Stimulated activated CD8-positive, alpha-beta memory T cell treated with anti-CD3 and anti-CD28 coated beads, Interleukin-4, amount 100 ng/mL, for 24 hours (primary cell): ENCODE data around the gene SIPA1.
"Not testable (repeated sequence)": the region's sequence is repeated elsewhere in the genome, so short reads cannot be mapped to it uniquely, and the experiment has no call there.

ENCODE experiments used
- DNase-seq: peaks from one replicate; pipeline ENCODE4 v3.0.0-alpha.2; 2020; ENCODE audit warnings: low read depth

The SIPA1 gene

DNA sequence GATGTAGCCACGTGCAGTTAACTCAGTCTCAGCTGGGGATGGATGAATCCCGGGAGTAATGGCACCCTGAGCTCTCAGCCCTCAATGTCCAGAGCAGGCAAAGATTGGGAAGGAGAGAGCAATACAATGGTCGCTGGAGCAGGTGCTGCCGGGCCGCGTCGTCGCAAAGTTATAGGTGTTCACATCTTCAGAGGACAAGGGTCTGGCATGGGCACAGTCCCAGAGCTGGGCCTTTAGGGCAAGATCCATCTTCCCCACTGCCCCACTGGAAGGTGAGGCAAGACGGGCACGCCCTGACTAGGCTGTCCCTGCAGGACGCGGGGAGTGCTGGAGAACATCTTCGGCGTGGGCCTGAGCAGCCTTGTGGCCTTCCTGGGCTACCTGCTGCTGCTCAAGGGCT lies 14.7 kb upstream of the SIPA1 start:
- DNase-seq, result no peak

DNA sequence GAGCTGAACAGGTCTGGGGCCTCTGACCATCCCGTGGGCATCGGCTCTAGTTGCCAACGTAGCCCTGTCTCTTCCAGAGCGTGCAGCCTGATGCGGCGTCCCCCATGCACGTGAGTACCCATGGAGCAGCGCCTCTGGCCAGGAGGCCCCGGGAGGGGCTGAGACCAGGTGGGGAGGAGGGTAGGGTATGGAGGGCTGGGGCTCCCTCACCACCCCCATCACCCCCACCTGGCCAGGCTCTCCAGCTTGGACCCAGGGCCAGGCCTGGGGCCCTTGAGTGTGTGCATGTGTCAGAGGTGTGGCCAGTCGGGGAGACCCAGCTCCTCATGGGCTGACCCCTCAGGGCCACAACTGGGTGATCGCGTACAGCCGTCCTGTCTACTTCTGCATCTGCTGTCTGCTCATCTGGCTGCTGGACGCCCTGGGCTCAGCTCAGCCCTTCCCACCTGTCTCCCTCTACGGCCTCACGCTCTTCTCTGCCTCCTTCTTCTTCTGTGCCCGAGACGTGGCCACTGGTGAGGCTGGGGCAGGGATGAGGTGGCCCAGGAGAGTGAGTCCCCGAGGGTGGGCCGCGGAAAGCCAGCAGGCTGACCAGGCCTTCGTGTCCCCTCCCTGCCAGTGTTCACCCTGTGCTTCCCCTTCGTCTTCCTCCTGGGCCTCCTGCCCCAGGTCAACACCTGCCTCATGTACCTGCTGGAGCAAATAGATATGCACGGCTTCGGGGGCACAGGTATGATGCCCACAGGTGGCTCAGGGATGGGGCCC lies 13.9 kb upstream of the SIPA1 start:
- no peak for DNase-seq

DNA sequence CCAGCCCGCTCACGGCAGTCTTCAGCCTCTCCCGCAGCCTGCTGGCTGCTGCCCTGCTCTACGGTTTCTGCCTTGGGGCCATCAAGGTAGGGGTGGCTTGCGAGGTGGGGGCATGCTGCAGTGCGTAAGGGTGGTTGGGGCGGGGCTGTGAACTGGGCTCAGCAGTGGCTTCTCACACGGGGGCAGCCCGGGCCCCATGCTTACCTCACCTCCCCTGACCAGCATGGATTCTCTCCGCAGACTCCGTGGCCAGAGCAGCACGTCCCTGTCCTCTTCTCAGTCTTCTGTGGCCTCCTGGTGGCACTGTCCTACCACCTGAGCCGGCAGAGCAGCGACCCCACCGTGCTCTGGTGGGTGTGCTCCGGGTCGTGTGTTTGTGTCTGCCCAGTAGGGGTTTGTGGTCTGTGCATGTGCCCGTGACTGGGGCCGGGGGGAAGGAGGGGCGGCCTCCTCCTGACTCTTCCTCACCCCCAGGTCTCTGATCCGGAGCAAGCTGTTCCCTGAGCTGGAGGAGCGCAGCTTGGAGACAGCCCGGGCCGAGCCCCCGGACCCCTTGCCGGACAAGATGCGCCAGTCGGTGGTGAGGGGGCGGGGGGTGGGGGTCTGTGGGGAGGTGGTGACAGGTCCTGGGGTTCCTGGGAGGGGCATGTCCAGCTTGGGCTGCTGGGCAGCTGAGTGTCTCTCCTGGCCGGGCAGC lies 12.8 kb upstream of the SIPA1 start:
- no peak for DNase-seq

DNA sequence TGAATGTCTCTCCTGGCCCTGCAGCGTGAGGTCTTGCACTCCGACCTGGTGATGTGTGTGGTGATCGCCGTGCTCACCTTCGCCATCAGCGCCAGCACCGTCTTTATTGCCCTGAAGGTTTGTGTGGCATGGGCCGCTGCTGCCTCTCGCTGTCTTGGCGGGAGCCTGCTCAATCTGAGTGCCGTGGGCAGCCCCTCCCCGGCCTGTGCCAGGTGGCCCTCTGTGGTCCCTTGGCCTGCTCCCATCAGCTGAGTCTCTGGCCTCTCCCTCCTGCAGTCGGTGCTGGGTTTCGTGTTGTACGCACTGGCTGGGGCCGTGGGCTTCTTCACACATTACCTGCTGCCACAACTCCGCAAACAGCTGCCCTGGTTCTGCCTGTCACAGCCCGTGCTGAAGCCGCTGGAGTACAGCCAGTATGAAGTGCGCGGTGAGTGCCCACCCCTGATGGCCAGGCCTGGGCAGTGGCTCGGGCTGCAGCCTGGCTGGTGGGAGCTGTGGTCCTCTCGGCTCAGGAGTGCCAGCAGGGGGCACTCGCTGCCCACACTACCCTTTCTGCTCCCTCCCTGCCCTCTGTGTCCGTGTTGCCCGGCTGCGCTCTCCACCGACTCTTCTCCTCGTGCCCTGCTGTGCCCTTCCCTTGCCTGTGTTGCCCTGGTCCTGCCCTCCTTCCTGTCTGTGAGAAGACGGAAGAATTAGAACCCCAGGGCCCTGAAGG lies 12.1 kb upstream of the SIPA1 start:
- no peak for DNase-seq

DNA sequence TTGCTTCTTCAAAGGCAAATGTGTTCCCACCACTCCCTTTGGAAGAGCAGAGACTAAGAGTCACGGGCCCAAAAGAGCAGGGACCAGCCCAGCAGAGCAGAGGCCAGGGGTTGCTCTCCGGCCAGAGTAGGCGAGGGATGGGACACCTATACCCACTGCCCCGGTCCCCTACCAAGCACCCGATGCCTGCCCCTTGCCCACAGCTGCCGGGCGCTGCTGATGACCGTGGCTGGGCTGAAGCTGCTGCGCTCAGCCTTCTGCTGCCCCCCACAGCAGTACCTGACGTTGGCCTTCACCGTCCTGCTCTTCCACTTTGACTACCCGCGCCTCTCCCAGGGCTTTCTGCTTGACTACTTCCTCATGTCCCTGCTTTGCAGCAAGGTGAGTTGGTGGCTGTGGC lies 10.7 kb upstream of the SIPA1 start:
- no peak for DNase-seq

DNA sequence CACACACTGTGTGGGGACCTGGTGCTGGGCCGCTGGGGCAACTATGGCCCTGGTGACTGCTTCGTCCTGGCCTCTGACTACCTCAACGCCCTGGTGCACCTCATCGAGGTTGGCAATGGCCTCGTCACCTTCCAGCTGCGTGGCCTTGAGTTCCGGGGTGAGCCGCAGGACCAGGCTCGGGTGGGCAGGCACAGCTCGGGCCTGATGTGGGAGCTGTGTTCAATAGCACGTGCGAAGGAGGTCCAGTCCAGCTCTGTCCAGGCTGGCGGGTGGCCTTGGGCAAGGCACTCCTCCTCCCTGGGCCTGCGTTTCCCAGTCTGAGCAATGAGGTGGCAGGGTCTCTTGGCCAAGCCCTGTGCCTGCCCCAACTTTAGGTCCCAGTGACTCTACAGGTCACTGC lies 8.3 kb upstream of the SIPA1 start:
- DNase-seq, result no peak

DNA sequence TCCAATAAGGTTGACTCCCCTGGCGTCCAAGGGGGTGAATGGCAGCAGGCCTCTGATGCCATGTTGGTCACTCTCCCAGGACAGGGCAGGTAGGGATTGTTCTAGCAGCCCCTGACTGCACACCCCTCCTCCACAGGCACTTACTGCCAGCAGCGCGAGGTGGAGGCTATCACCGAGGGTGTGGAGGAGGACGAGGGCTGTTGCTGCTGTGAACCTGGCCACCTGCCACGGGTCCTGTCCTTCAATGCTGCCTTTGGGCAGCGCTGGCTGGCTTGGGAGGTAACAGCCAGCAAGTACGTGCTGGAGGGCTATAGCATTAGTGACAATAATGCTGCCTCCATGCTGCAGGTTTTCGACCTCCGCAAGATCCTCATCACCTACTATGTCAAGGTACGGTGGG lies 7.7 kb upstream of the SIPA1 start:
- no peak for DNase-seq

DNA sequence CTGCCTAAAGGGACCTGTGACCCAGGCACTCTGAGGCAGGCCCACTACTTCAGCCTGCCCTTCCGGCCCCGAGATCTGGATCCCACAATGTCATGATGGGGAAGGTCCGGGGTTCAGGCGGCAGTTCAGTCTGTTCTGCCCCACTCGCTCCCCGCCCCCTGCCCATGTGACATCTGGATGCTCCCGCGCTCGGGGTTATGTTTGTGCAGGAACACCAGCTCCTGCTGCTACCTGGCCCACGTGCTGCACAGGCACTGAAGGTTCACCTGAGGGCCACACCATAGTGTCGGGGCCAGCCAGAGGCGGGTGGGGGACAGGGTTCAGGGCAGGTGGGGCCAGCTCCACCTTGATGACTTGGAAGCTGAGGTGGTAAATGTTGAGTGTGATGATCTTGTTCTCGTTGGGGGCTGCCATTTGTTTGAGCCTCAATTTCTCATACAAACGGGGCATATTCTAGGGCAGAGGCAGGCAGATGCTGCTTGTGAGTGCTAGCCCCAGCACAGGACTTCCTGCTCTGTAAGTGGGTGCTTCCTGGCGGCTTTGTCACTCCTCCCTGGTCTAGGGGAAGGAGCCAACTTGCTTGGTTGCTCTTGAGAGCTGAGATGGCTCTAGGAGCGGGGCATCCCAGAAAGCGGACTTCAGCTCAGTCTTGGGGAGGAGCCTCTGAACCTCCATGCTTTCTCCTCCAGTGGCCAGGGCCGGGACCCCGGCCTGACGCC lies 4.4 kb upstream of the SIPA1 start:
- no peak for DNase-seq

DNA sequence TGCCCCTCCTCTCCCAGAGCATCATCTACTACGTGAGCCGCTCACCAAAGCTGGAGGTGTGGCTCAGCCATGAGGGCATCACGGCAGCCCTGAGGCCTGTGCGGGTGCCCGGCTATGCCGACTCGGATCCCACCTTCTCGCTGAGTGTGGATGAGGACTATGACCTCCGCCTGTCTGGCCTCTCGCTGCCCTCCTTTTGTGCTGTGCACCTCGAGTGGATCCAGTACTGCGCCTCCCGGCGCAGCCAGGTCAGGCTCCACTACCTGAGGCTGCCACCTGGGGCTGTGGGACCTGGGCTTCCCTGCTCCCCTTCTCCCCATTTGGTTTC lies 3.8 kb upstream of the SIPA1 start:
- no peak for DNase-seq

DNA sequence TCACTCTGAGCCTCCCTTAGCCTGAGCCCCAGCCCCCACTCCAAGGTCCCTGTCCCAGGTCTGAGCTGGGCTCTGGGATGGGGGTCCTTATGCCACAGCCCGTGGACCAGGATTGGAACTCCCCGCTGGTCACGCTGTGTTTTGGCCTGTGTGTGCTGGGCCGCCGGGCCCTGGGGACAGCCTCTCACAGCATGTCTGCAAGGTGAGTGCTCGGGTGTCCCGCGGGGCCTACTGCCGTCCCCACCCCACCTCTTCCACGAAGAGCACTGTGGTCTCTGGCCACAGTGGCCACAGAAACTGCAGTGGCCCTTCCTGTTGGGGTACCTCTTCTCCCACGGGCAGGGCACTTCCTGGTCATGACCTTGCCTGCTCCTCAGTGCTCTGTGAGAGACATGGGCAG lies 3.5 kb upstream of the SIPA1 start:
- no peak for DNase-seq

DNA sequence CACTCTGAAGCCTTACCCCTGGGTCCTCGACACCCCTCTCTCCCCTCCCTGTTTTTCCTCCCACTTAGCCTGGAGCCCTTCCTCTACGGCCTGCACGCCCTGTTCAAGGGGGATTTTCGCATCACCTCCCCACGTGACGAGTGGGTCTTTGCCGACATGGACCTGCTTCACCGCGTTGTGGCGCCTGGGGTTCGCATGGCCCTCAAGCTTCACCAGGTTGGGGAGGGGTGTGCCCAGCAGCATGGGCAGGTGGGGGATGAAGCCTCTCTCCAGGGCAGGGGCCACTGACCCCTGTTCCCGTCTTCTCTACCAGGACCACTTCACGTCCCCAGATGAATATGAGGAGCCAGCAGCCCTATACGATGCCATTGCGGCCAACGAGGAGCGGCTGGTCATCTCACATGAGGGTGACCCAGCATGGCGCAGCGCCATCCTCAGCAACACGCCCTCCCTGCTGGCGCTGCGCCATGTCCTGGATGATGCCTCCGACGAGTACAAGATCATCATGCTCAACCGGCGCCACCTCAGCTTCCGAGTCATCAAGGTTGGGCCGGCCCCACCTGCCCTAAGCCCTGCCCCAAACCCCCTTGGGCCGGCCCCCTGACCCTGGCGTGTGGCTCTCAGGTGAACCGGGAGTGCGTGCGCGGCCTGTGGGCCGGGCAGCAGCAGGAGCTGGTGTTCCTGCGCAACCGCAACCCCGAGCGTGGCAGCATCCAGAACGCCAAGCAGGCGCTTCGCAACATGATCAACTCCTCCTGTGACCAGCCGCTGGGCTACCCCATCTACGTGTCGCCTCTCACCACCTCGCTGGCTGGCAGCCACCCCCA lies 2.8 kb upstream of the SIPA1 start:
- DNase-seq, result no peak

DNA sequence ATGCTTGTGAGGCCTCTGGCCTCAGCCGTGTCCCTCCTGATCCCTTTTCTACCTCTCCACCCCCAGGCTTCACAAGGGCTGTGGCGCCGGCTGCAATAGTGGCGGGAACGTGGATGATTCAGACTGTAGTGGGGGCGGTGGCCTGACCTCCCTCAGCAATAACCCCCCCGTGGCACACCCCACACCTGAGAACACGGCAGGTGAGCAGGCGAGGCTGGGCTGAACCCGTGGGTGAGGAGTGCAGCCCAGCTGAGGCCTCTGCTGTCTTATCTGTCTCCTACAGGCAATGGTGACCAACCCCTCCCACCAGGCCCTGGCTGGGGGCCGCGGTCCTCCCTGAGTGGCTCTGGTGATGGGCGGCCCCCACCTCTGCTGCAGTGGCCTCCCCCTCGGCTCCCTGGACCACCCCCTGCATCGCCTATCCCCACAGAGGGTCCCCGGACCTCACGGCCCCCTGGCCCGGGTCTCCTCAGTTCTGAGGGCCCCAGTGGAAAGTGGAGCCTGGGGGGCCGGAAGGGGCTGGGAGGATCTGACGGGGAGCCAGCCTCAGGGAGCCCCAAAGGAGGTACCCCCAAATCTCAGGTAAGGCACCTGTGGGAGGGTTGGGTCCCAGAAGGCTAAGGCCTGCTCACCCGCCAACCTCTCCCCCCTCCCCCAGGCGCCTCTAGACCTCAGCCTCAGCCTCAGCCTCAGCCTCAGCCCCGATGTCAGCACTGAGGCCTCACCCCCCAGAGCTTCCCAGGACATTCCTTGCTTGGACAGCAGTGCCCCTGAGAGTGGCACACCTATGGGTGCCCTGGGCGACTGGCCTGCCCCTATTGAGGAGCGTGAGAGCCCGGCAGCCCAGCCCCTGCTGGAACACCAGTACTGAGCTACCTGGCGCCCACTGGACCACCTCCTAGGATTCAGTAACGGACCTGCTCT lies 1.5 kb upstream of the SIPA1 start:
- no peak for DNase-seq

DNA sequence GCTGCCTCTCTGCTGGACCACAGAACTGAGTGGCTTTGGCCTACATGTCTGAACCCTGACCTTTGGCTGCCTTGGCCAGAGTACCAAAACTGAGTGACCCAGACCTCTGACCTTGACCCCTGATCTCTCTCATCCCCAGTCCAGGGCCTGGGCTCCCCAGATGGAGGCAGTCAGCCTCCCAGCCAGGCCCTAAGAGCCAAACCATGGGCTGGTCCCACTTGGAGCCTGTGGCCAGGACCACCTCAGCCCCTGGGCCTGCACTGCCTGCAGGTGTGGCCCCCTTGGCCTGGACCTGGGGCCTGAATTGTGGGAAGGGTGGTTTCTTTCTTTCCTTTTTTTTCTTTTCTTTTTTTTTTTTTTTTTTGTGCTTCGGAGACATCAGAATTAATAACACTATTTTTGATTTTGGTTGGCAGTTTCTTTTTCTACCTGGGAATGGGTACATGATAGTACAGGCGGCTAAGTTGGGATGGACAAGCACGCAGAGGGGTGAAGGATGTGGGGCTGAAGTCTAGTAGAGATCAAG lies 806 bp upstream of the SIPA1 start:
- DNase-seq, result no peak

DNA sequence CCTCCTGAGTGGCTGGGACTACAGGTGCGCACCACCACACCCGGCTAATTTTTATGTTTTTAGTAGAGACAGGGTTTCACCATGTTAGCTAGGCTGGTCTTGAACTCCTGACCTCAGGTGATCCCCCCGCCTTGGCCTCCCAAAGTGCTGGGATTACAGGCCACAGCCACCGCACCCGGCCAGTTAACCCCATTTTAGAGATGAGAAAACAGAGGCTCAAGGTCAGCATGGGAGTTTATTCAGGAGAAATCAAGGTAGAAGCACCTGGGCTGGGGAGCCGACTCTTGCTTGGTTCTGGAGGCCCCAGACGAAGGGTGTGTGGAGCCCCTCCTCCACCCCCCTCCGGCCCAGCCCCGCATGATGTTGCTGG lies 1.3 kb downstream of the SIPA1 start:
- DNase-seq, result not testable (repeated sequence)

DNA sequence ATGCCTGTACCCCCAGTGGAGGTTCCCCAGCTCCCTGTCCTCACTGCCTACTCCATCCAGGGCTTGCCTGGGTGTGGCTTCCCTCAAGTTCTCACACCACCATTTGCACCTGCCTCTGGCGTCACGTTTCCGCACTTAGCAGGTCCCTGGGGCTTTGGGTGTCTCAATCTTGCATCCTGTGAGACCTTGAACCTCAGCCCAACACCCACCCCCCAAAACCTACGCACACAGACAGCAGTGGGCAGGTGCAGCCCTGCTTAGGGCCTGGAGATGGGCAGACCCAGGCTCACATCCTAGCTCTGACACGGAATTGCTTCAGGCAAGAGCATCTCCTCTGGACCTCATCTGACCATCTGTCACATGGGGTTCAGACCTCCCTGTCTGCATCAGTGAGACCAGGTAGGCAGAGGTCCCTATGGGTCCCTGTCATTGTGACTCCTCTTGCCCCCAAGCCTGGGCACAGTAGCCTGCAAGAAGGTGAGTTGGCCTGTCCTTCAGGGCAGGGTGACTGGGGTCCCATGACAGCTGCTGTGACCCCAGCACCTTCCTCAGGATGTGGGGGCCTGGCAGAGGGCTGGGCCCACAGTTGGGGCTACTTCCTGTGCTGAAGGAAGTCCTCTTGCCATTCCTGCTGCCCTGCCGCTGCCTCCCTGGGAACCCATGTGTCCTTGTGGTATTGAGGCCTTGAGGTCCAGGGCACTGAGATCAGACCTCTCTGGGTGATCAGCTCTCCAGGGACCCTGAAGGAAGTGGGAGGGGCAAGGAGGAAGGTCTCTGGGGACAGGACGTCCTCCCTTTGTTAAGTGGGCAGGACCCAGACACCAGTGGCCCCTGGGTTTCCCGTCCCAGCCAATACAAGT lies 2.0 kb downstream of the SIPA1 start:
- DNase-seq, result no peak

DNA sequence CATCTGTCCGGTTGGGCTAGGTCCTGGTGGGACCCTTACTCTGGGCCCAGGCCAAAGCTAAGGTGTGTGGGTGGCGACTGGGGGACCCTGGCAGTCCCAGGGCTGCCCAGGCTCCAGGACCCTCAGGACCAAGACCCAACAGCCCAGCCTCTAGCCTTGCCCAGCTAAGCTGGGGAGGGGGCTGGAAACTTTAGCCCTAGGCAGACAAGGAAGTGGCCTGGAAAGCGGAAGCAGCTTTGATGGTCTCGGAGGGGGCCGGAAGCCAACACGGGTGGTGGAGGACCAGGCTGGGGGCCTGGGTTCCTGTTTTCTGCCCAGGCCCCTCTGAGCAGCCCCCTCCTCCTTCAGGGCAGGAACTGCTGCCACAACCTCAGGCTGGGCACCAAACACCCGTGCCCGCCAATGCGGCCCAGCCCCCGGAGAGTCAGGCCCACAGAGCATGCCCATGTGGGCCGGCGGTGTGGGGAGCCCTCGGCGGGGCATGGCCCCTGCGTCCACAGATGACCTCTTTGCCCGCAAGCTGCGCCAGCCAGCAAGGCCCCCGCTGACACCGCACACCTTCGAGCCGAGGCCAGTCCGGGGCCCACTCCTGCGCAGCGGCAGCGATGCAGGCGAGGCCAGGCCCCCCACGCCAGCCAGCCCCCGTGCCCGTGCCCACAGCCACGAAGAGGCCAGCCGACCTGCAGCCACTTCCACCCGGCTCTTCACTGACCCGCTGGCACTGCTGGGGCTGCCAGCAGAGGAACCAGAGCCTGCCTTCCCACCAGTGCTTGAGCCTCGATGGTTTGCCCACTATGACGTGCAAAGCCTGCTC lies 2.8 kb downstream of the SIPA1 start:
- no peak for DNase-seq

DNA sequence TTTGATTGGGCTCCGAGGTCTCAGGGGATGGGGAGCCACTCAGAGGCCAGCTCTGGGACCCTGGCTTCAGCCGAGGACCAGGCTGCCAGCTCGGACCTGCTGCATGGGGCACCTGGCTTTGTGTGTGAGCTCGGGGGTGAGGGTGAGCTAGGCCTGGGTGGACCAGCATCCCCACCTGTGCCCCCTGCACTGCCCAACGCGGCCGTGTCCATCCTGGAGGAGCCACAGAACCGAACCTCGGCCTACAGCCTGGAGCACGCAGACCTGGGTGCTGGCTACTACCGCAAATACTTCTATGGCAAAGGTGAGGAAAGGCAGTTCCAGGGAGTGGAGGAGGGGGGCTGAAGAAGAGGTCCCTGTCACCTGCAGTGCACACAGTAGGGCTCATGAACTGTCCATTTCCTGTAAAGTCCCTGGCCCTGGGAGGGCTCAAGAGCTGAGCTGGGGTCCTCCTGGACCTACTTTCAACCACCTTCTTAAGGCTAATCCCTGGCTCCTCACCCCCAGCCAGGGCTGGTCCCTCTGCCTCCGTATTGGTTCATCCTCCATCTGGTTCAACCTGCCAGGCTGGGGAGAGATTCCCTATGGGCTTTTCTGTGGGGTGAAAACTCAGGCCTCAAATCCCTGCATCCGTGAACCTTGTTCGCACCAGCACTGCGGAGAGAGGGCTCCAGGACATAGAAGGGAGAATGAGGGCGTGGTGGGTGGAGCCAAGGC lies 3.6 kb downstream of the SIPA1 start:
- DNase-seq, result no peak
